Stimulated activated naive CD8-positive, alpha-beta T cell treated with anti-CD3 and anti-CD28 coated beads, Interleukin-15, Interleukin-2, amounts not matched to agents 100 U/mL and 50 U/mL, for 24 hours (primary cell): ENCODE measurements around the gene SPATA46.
"Not testable (repeated sequence)": the region's sequence is repeated elsewhere in the genome, so short reads cannot be mapped to it uniquely, and the experiment has no call there.

Experiments
- ATAC-seq: fragments of 150-1000 bp; cut with Tn5 transposase; one replicate; pipeline ENCODE4 v1.10.0; 2021
- DNase-seq: peaks from one replicate; pipeline ENCODE4 v3.0.0; 2021

The SPATA46 gene

DNA sequence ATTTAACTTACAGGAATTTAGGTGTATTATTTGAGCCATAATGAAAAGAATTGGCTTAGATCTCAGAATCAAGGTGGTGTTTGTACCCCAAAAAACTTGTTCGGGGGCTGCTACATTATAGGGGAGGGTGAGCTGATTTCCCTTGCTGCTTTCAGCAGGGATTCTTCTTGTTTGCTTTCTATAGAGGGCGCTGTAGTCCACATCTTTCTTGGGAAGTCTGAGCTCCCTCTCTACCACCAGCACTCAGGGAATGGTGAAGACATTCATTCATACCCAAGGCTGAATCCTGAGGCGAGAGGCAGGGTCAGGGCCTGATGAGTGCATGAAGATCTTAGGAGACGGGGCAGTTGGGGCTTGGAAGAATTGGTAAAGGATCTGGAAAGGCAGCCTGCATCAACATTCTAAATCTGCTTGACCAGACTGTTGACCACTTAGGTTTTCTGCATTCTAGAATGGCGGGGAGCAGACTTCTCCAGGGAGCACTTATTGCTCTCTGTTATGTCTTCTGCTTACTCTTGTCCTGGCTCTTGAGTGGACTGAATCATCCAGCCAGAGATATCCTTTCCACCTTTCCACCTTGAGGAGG, 18.9 kb downstream of the SPATA46 start:
- ATAC-seq, result no peak

DNA sequence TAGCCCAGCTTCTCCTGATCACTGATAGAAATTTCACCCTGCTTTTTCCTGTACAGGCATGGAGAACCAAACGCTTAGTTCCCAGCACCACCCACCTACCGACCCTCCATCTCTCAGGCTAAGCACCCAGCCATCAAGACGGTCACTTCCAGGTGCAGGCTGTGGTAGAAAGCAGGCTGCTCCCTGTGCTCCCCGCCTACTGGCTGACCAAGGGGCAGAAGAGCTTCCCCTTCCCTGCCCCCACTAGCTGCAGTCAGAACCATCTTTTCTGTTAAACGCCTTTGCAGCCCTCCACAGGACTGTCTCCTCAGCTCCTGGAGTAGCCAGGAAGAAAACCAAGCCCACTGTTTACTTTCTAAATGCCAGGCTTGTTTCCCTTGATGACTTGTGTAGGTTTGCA, 23.0 kb downstream of the SPATA46 start:
- ATAC-seq, result no peak
- DNase-seq, result no peak

More for the DNA sequence above, 18.9 kb downstream of the SPATA46 start:
- DNase-seq, result no peak

DNA sequence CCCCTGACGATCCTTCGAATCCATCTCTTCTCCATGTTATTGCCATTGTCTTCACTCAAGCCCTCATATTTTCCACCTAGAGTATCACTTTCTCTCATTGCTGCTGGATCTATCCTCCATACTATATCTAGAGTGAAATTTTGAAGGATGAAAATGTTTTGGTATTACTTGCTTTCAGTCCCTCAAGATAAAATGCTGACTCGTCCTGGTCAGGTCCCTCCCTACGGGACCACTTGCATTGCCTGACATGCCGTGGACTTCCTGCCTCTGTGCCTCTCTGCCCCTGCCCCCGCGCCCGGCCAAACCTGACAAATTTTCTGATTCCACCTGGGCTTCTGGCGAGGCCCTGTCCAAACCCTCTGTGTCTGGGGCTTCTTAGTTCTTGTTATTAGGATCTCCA, 23.6 kb downstream of the SPATA46 start:
- DNase-seq (no peak), ATAC-seq (no peak)

DNA sequence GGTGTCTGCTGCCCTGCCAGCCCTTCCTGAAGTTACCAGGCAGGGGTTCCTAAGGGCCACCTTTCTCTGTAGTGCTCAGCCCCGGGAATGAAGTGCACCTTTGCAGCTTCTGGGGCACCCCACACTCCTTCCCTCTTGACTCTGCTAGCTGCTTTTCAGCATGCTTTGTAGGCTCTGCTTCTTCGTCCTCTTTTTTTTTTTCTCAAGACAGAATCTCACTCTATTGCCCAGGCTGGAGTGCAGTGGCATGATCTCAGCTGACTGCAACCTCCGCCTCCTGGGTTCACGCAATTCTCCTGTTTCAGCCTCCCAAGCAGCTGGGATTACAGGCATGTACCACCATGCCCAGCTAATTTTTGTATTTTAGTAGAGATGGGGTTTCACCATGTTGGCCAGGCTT, 24.8 kb downstream of the SPATA46 start:
- DNase-seq, ATAC-seq: not testable (repeated sequence)

DNA sequence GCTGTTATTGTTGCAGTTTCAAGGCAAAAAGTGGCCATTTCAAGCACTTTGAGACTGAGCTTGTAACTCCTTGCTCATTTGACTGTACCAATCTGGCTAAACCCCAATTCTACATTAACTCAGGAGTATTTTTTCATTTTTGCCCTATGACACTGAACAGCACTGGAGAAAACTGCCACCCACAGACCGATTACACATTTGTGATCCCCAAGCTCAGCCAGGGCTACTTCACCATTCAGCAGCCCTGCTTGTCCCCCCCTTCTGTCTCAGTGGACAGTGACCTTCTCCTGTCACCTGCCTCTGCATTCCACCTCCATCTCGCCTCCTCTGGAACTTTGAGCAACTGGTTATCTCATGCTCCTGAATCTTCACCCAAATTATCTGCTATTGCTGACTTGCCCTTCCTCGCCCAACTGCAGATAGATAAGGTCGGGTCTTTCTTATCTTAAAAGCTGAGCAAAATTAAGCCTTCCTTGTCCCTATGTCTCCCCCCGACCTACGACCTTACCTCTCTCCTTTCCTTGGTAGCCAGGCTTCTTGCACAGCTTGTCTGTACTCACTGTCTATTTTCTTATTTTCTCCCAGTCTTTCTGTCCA, 25.3 kb downstream of the SPATA46 start:
- DNase-seq (no peak), ATAC-seq (no peak)

DNA sequence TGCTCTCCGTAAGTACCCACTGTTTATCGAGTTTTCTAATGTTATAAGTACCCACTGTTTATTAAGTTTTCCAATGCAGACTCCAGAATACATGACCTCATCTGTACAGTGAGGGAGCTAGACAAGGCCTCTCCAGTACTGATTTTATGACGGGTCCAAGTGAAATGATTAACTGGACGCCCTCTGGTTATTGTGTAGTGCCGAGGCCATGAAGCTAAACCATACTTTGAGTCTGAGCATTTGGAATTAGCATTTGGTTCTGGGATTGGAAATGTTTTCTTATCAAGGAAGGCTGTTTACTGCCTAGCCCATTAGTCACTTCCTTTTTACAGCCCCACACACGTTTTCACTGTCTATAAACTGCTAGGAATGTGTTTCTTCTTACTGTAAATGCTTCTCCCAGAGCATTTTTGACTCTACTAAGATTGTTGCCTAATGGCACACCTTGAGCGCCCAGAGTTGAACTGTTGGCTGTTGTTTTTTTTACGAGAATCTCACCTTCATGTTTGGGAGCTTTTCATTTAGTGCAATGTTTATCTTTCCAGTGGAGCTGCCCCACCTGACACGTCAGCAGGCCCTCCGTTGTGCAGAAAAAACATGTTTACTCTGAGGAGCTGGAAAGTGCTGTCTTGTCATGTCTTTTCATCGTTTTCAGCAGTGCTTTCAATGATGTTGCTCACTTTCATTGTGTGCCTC, 26.9 kb downstream of the SPATA46 start:
- no peak for ATAC-seq
- DNase-seq, result no peak

DNA sequence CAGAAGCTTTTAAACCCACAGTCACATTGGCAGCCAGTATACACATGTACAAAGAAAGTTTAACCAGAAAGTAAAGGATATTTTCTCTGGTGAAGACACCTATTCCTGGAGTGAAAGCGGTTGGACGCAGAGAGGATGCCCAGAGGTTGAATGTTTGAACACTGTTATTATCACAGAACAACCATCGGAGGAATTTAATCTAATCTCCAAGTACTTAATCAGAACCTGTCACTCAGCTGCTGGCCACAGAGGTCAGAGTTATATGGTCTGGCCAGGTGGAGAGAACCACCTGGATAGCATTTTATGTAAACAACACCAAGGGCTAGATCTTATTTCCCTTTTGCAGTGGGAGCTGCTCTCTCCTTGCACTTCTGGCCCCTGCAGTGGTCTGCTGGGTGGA, 29.4 kb downstream of the SPATA46 start:
- DNase-seq (no peak), ATAC-seq (no peak)

DNA sequence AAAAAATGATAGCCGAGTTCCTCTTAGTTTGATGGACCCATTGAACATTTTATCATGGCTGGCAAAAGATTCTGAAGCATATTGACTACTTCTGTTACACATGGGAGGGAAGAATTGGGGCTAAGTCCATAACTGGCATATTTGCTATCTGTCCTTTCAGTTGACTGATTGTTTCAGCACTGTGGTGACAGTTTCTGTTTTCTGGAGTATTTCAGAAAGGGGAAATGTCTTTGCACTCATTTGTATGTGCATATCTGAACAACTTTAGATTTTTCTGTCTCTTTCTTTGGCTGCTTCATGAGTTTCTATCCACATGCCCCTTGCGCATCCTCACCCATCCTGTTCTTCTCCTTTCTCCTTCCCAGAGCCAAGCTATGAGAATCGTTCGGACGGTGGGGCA, 33.2 kb downstream of the SPATA46 start:
- ATAC-seq, result no peak

DNA sequence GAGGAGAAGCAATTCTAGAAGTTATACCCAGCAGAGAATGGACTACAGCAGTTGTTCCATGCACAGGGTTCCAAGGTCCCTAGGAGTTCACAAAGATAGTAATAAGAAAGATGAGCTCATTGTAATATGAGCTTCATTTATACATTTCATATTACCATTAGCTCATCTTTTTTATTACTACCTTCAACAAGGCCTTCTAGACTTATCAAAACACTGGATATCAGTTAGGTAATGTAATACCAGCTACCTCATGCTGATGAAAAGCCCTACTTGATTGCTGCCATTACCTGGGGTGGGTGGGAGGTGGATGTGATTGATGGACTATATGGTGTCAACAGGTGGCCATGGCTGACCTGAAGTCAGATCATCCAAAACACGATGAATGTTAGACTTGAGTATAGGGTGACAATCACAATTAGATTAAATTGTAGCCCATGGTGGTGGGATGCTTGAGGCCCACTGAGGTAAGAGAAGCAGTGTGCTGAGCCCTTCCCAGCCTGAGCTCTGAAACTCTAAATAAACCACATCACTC, 34.1 kb downstream of the SPATA46 start:
- DNase-seq (no peak), ATAC-seq (no peak)

More for the DNA sequence above, 33.2 kb downstream of the SPATA46 start:
- DNase-seq, result no peak

DNA sequence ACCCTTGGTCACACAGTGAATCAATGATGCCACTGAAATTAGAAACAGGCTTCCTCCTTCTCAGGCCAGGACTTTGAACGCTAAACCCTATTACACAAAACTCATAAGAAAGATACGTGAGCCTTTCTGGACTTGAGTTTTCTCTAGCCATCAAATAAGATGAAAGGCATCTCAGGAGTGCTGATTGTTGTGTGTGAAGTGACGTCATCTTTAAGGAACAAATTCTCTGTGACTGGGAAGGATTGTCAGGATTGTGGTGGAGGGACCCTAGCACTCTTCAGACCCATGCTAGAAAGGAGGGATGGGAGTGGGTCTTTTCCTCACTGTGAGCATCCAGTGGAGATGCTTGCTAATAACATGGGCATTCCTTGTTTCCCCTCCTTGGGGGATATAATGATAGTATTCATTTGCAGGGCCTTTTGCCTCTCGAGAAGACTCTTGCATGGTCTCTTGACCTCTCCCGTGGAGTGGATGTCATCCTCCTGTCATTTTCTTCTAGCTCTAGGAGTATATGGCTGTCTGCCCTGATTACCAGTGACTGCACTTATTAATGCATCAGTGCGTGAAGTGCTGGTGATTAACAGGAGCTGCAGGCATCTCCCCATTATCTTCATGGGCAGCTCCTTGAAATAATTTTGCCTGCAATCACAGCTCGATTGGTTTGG, 39.9 kb downstream of the SPATA46 start:
- DNase-seq, result no peak
- ATAC-seq, result no peak

DNA sequence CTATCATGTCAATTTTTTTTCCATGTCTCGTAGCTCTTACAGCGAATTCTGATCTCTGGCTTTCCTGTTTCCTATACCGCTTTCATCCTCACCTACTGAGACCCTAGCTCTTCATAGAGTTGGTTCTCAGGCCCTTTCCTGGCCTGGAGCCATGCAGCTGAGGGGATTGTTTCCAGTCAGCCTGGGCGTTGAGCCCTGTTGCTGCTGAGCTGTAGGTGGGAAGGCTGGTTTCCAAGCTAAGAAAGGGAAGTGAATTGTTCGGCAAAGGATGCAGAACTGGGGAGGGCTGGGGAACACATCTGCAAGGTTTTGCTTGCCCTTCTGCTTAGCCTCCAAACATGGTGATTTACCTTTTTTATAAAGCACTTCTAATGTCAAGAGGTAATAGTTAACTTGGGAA, 41.5 kb downstream of the SPATA46 start:
- ATAC-seq, result no peak
- DNase-seq, result no peak

DNA sequence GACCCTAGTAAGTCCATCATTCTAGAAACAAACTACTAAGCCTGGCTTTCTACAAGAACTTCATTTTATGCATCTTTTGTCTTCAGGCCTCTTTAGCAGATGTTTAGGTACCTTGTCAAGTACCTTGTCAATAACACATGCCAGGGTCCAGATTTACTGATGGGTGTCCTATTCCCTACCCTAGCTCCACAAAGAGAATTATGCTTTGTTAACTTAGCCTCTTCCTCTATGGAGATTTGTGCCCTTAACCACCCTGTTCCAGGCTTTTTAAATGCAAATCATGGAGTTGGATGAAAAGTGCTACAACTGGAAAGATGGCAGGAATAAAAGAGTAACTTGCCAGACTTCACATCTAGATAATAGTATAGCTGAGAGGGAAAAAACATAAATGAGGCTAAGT, 42.7 kb downstream of the SPATA46 start:
- DNase-seq (no peak), ATAC-seq (no peak)

DNA sequence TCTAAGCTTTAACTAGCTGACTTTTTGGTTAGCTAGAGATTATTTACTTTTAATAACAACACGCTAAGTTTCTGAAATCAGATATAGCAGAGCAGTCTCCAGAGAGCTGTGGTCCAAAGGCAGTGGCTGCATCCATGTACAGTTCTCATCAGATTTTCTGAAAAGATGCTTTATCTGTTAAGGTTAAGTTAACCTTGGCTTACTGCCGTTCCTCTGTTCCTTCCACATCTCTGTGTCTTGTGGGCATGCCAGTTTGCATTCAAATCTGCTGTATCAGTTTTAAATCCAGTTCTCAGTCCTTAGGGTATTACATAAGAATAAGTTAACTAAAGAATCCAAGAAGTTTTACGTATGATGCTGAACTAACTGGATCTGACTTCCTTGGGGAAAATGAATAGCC, 46.8 kb downstream of the SPATA46 start:
- DNase-seq, result no peak
- ATAC-seq, result no peak

DNA sequence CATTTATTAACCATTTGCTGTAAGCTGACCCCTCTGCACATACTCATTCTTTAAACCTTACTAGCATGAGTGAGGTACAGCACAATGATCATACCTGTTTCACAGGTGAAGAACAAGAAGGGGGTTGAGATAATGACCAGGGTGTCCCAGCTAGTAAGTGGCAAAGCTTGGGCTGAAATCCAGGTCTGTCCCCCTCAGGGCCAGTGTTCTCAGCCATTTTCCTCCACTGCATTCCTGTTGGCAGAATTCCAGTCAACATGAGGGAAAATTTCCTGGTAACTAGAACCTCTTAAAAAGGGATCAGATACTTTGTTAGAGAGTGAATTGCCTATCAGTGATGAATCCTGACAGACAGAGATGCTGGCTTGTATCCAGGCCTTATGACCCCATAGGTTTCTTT, 48.1 kb downstream of the SPATA46 start:
- ATAC-seq (no peak), DNase-seq (no peak)

DNA sequence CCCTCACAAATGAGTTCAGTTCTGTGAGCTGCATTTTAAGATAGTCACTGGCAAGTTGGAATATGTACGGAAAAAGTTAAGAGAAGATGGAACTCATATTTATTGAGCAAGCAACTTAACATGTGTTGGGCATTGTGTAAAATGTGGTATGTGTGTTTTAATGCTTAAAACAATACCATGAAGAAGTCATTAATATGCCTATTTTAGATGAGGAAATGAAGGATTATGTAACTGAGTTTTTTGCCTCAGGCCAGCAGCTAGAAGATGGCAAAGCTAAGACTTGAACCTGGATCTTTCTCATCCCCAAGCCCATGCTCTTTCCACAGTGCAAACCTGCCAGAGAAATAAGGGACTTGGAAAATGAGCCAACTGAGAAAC, 48.9 kb downstream of the SPATA46 start:
- ATAC-seq (no peak), DNase-seq (no peak)

DNA sequence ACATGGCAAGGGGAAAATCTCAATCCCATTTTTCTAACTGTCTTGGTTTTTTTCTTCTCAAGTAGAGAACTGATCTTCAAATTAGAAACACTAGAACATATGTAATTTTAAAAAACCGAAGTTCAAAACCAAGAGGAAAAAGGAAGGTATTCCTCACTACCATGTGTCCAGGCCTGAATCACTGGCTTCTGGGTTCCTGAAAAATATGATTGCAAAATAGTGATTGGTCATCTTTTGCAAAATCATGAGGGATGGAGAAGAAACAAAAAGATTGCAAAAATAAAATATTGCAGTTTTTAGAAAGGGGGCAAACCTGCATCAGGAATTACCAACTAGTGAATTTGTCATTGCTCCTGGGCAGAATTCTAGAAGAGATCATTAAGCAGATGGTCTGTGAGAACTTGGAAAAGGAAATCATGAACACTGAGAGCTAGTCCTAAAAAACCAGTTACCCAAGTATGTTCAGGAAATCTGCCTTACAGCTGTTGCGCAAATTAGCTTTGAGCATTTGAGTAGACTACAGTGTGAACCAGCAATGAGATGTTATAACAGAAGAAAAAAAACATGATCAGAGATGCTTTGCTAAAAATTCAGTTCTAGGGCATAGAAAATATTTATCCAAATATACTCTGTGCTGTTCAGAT, 49.4 kb downstream of the SPATA46 start:
- no peak for DNase-seq

DNA sequence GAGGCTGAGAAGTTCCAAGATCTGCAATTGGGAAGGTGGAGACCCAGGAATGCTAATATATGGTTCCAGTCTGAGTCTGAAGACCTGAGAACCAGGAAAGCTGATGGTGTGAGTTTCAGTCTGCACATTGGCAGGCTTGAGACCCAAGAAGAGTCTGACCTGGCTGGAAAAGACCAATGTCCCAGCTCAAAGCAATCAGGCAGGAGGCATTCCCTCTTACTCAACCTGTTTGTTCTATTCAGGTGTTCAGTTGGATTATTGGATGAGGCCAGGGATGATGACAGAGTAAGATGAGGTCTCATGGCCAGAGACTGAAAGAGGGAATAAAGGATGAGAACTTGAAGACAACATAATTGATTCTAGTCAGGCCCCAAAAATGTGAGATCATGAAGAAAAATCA, 50.1 kb downstream of the SPATA46 start:
- DNase-seq (no peak), ATAC-seq (no peak)

More for the DNA sequence above, 49.4 kb downstream of the SPATA46 start:
- ATAC-seq, result no peak

DNA sequence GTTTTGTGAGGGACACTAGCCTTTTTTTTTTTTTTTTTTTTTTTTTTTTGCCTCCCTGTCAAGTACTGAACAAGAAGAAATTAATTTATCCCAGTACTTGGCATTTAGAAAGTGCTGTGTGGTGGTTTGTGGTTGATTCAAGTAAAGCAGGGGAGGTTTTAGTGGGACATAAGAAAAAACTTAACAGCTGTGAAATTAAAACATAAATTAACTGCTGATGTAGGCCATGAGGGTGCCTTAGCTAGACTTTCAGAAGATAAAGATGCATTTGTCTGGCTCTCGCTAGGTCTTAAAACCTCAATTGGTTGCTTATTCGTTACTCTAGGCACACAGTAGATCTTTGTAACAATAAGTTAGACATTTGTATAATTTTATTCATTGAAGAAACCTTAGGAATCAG, 52.3 kb downstream of the SPATA46 start:
- ATAC-seq, result no peak
- DNase-seq, result no peak
